ENCODE data around the gene UBASH3A.

UBASH3A gene

DNA sequence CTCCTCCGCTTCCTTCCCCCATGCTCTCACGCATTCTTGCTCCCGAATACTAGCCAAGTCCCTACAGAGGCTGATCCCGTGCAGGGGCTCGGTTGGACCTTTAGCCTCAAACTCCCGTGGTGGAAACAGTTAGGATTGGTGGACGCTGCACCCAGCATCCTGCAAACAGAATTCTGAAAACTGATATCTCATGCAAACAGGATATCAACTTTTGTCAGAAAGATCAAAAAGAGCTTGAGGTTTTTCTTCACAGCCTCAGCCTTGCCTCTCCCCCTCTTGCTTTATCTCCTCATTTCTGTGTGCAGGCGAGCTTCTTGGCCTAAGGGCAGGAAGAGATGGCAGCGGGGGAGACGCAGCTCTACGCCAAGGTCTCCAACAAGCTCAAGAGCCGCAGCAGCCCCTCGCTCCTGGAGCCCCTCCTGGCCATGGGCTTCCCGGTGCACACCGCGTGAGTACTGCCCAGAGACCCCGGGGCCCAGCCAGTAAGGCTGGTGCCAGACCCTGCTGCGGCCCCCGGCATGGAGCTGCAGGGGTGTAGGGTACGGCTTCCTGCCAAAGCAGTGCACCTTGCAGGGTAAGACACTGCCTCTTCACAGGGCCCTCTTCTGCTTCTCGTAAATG lies at the start of gene UBASH3A:
Gene UBASH3A, plus strand, starts transcription at position 292 of the 621 bp plus-strand sequence. Its CDS starts 44 bp downstream, at position 336.
- H3K27ac ChIP-seq (ENCODE audit: low read depth, low read length): no peak within 1 kb of the TSS
- peak within 1 kb of the TSS; percentile 17 to 54 for H3K4me3 ChIP-seq (ENCODE audit: low read depth in 1 of 2, low read length in 2 of 2)
- H3K36me3 ChIP-seq (ENCODE audit: control insufficient read depth in 1 of 2, insufficient read depth in 2 of 2, low read length in 2 of 2): no peaks in the 10 kb centered on the region
- peaks cover 0 to 9% of the 10 kb centered on the region in 2 donors for H3K4me1 ChIP-seq (ENCODE audit: control insufficient read depth in 1 of 2, insufficient read depth in 2 of 2, low read length in 2 of 2)
- H3K27me3 ChIP-seq (ENCODE audit: control insufficient read depth in 1 of 2, insufficient read depth in 2 of 2, low read length in 2 of 2): peaks cover 0 to 4% of the 10 kb centered on the region in 2 donors
- no peaks in the 10 kb centered on the region for H3K9me3 ChIP-seq (ENCODE audit: control insufficient read depth in 1 of 2, low read length in 2 of 2)
- H3K9ac ChIP-seq (ENCODE audit: low read depth in 1 of 2, low read length in 2 of 2): no peak within 1 kb of the TSS

GRCh38 chr21:42356046-42356445 lies 47.7 kb upstream of the UBASH3A start:
- no peak overlapping the region for H3K4me3 ChIP-seq (ENCODE audit: low read depth in 1 of 2, low read length in 2 of 2)
- H3K9me3 ChIP-seq (ENCODE audit: control insufficient read depth in 1 of 2, low read length in 2 of 2): peaks cover 9 to 14% of the 10 kb centered on the region in 2 donors
- H3K9ac ChIP-seq (ENCODE audit: low read depth in 1 of 2, low read length in 2 of 2): no peak overlapping the region
- no peaks in the 10 kb centered on the region for H3K36me3 ChIP-seq (ENCODE audit: control insufficient read depth in 1 of 2, insufficient read depth in 2 of 2, low read length in 2 of 2)
- H3K27ac ChIP-seq (ENCODE audit: low read depth, low read length): no peak overlapping the region
- peaks cover 0 to 3% of the 10 kb centered on the region in 2 donors for H3K27me3 ChIP-seq (ENCODE audit: control insufficient read depth in 1 of 2, insufficient read depth in 2 of 2, low read length in 2 of 2)
- no peaks in the 10 kb centered on the region for H3K4me1 ChIP-seq (ENCODE audit: control insufficient read depth in 1 of 2, insufficient read depth in 2 of 2, low read length in 2 of 2)

GRCh38 chr21:42356650-42357049 lies 47.1 kb upstream of the UBASH3A start:
- Histone ChIP-seq H3K27ac (ENCODE audit: low read depth, low read length) (no peak overlapping the region), H3K4me3 (ENCODE audit: low read depth in 1 of 2, low read length in 2 of 2) (no peak overlapping the region), H3K9me3 (ENCODE audit: control insufficient read depth in 1 of 2, low read length in 2 of 2) (peaks cover 9 to 14% of the 10 kb centered on the region in 2 donors), H3K27me3 (ENCODE audit: control insufficient read depth in 1 of 2, insufficient read depth in 2 of 2, low read length in 2 of 2) (peaks cover 0 to 3% of the 10 kb centered on the region in 2 donors), H3K4me1 (ENCODE audit: control insufficient read depth in 1 of 2, insufficient read depth in 2 of 2, low read length in 2 of 2) (no peaks in the 10 kb centered on the region), H3K9ac (ENCODE audit: low read depth in 1 of 2, low read length in 2 of 2) (no peak overlapping the region), H3K36me3 (ENCODE audit: control insufficient read depth in 1 of 2, insufficient read depth in 2 of 2, low read length in 2 of 2) (no peaks in the 10 kb centered on the region)

DNA sequence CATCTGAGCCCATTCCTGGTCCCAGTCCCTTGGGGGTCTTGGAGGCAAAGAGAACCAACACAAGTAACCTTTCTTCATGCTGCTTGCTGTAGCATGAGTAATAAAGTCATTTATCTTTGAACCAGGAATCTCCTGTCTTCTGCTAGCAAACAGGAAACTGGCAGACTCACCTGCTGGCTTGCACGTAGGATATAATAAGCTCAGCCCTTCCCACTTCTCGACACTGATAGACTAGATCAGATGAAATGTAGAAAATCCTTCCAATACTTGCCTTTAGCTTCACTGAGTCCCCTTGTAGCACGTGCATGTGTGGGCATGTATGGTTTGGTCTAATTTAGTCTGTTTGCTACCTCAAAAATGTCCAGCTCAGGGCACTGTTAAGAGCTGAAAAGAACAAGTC lies 46.4 kb upstream of the UBASH3A start:
- Histone ChIP-seq H3K36me3 (ENCODE audit: control insufficient read depth in 1 of 2, insufficient read depth in 2 of 2, low read length in 2 of 2) (no peaks in the 10 kb centered on the region), H3K4me1 (ENCODE audit: control insufficient read depth in 1 of 2, insufficient read depth in 2 of 2, low read length in 2 of 2) (no peaks in the 10 kb centered on the region), H3K27me3 (ENCODE audit: control insufficient read depth in 1 of 2, insufficient read depth in 2 of 2, low read length in 2 of 2) (peaks cover 0 to 3% of the 10 kb centered on the region in 2 donors), H3K9ac (ENCODE audit: low read depth in 1 of 2, low read length in 2 of 2) (no peak overlapping the region), H3K27ac (ENCODE audit: low read depth, low read length) (no peak overlapping the region), H3K9me3 (ENCODE audit: control insufficient read depth in 1 of 2, low read length in 2 of 2) (peaks cover 9 to 14% of the 10 kb centered on the region in 2 donors), H3K4me3 (ENCODE audit: low read depth in 1 of 2, low read length in 2 of 2) (no peak overlapping the region)

- H3K27me3 ChIP-seq (ENCODE audit: control insufficient read depth in 1 of 2, insufficient read depth in 2 of 2, low read length in 2 of 2): peaks cover 0 to 3% of the 10 kb centered on the region in 2 donors
- no peak overlapping the region for H3K27ac ChIP-seq (ENCODE audit: low read depth, low read length)
- H3K4me3 ChIP-seq (ENCODE audit: low read depth in 1 of 2, low read length in 2 of 2): no peak overlapping the region
- H3K9ac ChIP-seq (ENCODE audit: low read depth in 1 of 2, low read length in 2 of 2): no peak overlapping the region
- no peaks in the 10 kb centered on the region for H3K4me1 ChIP-seq (ENCODE audit: control insufficient read depth in 1 of 2, insufficient read depth in 2 of 2, low read length in 2 of 2)
- no peaks in the 10 kb centered on the region for H3K36me3 ChIP-seq (ENCODE audit: control insufficient read depth in 1 of 2, insufficient read depth in 2 of 2, low read length in 2 of 2)
- peaks cover 9 to 14% of the 10 kb centered on the region in 2 donors for H3K9me3 ChIP-seq (ENCODE audit: control insufficient read depth in 1 of 2, low read length in 2 of 2)
Measured at GRCh38 chr21:42358261-42358660, 45.4 kb upstream of the UBASH3A start.

GRCh38 chr21:42358937-42359336 lies 44.8 kb upstream of the UBASH3A start:
- Histone ChIP-seq H3K27me3 (ENCODE audit: control insufficient read depth in 1 of 2, insufficient read depth in 2 of 2, low read length in 2 of 2) (peaks cover 0 to 3% of the 10 kb centered on the region in 2 donors), H3K9ac (ENCODE audit: low read depth in 1 of 2, low read length in 2 of 2) (no peak overlapping the region), H3K4me3 (ENCODE audit: low read depth in 1 of 2, low read length in 2 of 2) (no peak overlapping the region), H3K4me1 (ENCODE audit: control insufficient read depth in 1 of 2, insufficient read depth in 2 of 2, low read length in 2 of 2) (no peaks in the 10 kb centered on the region), H3K36me3 (ENCODE audit: control insufficient read depth in 1 of 2, insufficient read depth in 2 of 2, low read length in 2 of 2) (no peaks in the 10 kb centered on the region), H3K9me3 (ENCODE audit: control insufficient read depth in 1 of 2, low read length in 2 of 2) (peaks cover 9 to 14% of the 10 kb centered on the region in 2 donors), H3K27ac (ENCODE audit: low read depth, low read length) (no peak overlapping the region)

- Histone ChIP-seq H3K9ac (ENCODE audit: low read depth in 1 of 2, low read length in 2 of 2) (no peak overlapping the region), H3K27ac (ENCODE audit: low read depth, low read length) (no peak overlapping the region), H3K36me3 (ENCODE audit: control insufficient read depth in 1 of 2, insufficient read depth in 2 of 2, low read length in 2 of 2) (no peaks in the 10 kb centered on the region), H3K9me3 (ENCODE audit: control insufficient read depth in 1 of 2, low read length in 2 of 2) (peaks cover 9 to 14% of the 10 kb centered on the region in 2 donors), H3K4me3 (ENCODE audit: low read depth in 1 of 2, low read length in 2 of 2) (no peak overlapping the region), H3K27me3 (ENCODE audit: control insufficient read depth in 1 of 2, insufficient read depth in 2 of 2, low read length in 2 of 2) (peaks cover 0 to 3% of the 10 kb centered on the region in 2 donors), H3K4me1 (ENCODE audit: control insufficient read depth in 1 of 2, insufficient read depth in 2 of 2, low read length in 2 of 2) (no peaks in the 10 kb centered on the region)
Measured at GRCh38 chr21:42360317-42360716, 43.4 kb upstream of the UBASH3A start.

- peaks cover 0 to 3% of the 10 kb centered on the region in 2 donors for H3K27me3 ChIP-seq (ENCODE audit: control insufficient read depth in 1 of 2, insufficient read depth in 2 of 2, low read length in 2 of 2)
- H3K9me3 ChIP-seq (ENCODE audit: control insufficient read depth in 1 of 2, low read length in 2 of 2): peaks cover 5 to 7% of the 10 kb centered on the region in 2 donors
- no peaks in the 10 kb centered on the region for H3K36me3 ChIP-seq (ENCODE audit: control insufficient read depth in 1 of 2, insufficient read depth in 2 of 2, low read length in 2 of 2)
- no peak overlapping the region for H3K4me3 ChIP-seq (ENCODE audit: low read depth in 1 of 2, low read length in 2 of 2)
- H3K4me1 ChIP-seq (ENCODE audit: control insufficient read depth in 1 of 2, insufficient read depth in 2 of 2, low read length in 2 of 2): no peaks in the 10 kb centered on the region
- no peak overlapping the region for H3K27ac ChIP-seq (ENCODE audit: low read depth, low read length)
- H3K9ac ChIP-seq (ENCODE audit: low read depth in 1 of 2, low read length in 2 of 2): no peak overlapping the region
Measured at GRCh38 chr21:42361286-42361685, 42.4 kb upstream of the UBASH3A start.

DNA sequence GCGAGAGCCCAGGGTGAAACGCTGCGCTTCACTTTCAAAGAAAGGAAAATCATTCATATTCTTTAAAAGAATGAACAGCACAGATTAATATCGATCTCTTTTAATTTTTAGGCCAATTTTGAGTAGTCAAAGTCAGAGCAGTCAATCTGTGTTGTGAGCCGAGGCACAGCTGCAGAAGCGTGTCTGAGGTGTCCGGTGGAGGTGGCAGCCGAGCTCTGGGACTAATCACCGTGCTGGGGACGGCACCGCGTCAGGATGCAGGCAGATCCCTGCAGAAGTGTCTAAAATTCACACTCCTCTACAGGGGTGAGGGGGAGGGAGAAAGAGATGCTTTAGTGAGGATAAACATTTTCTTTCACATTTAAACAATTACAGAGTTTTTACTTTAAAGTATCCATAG lies 41.5 kb upstream of the UBASH3A start:
- no peaks in the 10 kb centered on the region for H3K4me1 ChIP-seq (ENCODE audit: control insufficient read depth in 1 of 2, insufficient read depth in 2 of 2, low read length in 2 of 2)
- H3K9ac ChIP-seq (ENCODE audit: low read depth in 1 of 2, low read length in 2 of 2): no peak overlapping the region
- H3K36me3 ChIP-seq (ENCODE audit: control insufficient read depth in 1 of 2, insufficient read depth in 2 of 2, low read length in 2 of 2): no peaks in the 10 kb centered on the region
- no peak overlapping the region for H3K4me3 ChIP-seq (ENCODE audit: low read depth in 1 of 2, low read length in 2 of 2)
- peaks cover 5 to 7% of the 10 kb centered on the region in 2 donors for H3K9me3 ChIP-seq (ENCODE audit: control insufficient read depth in 1 of 2, low read length in 2 of 2)
- H3K27me3 ChIP-seq (ENCODE audit: control insufficient read depth in 1 of 2, insufficient read depth in 2 of 2, low read length in 2 of 2): peaks cover 0 to 3% of the 10 kb centered on the region in 2 donors
- no peak overlapping the region for H3K27ac ChIP-seq (ENCODE audit: low read depth, low read length)

DNA sequence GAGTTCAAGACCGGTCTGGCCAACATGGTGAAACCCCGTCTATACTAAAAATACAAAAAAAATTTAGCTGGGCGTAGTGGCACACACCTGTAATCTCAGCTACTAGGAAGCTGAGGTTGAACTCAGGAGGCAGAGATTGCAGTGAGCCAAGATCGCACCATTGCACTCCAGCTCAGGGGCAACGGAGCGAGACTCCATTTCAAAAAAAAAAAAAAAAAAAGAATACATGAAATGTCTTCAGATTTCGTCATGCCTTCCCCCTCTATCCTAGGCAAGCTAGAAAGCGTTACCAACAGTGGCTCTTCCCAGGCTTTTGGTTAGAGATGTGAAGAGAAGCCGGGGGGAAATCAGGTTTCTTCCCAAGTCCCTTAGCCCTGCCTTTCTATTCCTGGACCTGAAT lies 41.0 kb upstream of the UBASH3A start:
- Histone ChIP-seq H3K9me3 (ENCODE audit: control insufficient read depth in 1 of 2, low read length in 2 of 2) (peaks cover 5 to 7% of the 10 kb centered on the region in 2 donors), H3K9ac (ENCODE audit: low read depth in 1 of 2, low read length in 2 of 2) (no peak overlapping the region), H3K36me3 (ENCODE audit: control insufficient read depth in 1 of 2, insufficient read depth in 2 of 2, low read length in 2 of 2) (no peaks in the 10 kb centered on the region), H3K4me1 (ENCODE audit: control insufficient read depth in 1 of 2, insufficient read depth in 2 of 2, low read length in 2 of 2) (no peaks in the 10 kb centered on the region), H3K27me3 (ENCODE audit: control insufficient read depth in 1 of 2, insufficient read depth in 2 of 2, low read length in 2 of 2) (peaks cover 0 to 3% of the 10 kb centered on the region in 2 donors), H3K4me3 (ENCODE audit: low read depth in 1 of 2, low read length in 2 of 2) (no peak overlapping the region), H3K27ac (ENCODE audit: low read depth, low read length) (no peak overlapping the region)

Data from duodenal mucosa (tissue), 2 donors.